Activated effector memory CD4-positive, alpha-beta T cell treated with anti-CD3 and anti-CD28 coated beads, Interleukin-2, amount 50 U/mL, for 16 hours (primary cell): ENCODE measurements around the gene ZNF423.
A peak's percentile ranks its signal among the peaks of the same experiment; 100 is the strongest.

Experiments used
- DNase-seq: peaks from one replicate; pipeline ENCODE4 v3.0.0-alpha.2; 2020

Gene ZNF423

GRCh38 chr16:49465661-49466528, 390.0 kb downstream of the ZNF423 start:
- DNase-seq: peak; percentile 37

- peak; percentile 61 for DNase-seq
Observed at GRCh38 chr16:49464877-49465504, 390.9 kb downstream of the ZNF423 start.

GRCh38 chr16:49464093-49464492, 391.8 kb downstream of the ZNF423 start:
- DNase-seq: peak; percentile 53

- DNase-seq: peak; percentile 80
Observed at GRCh38 chr16:49463529-49463928, 392.4 kb downstream of the ZNF423 start.

- DNase-seq: peak; percentile 64
Observed at GRCh38 chr16:49462989-49463371, 392.9 kb downstream of the ZNF423 start.

- no peak for DNase-seq
Observed at GRCh38 chr16:49462362-49462988, 393.4 kb downstream of the ZNF423 start.

GRCh38 chr16:49461517-49461951, 394.4 kb downstream of the ZNF423 start:
- peak; percentile 48 for DNase-seq

- no peak for DNase-seq
Observed at GRCh38 chr16:49460786-49461470, 395.0 kb downstream of the ZNF423 start.

- DNase-seq: peak; percentile 27
Observed at GRCh38 chr16:49459953-49460735, 395.8 kb downstream of the ZNF423 start.

- DNase-seq: peak; percentile 41
Observed at GRCh38 chr16:49458656-49459445, 397.1 kb downstream of the ZNF423 start.

- DNase-seq: peak; percentile 24
Observed at GRCh38 chr16:49458243-49458642, 397.7 kb downstream of the ZNF423 start.

- DNase-seq: peak; percentile 49
Observed at GRCh38 chr16:49457196-49457595, 398.7 kb downstream of the ZNF423 start.

GRCh38 chr16:49456763-49457162, 399.1 kb downstream of the ZNF423 start:
- peak; percentile 24 for DNase-seq

GRCh38 chr16:49455991-49456745, 399.7 kb downstream of the ZNF423 start:
- peak; percentile 42 for DNase-seq

GRCh38 chr16:49455181-49455990, 400.5 kb downstream of the ZNF423 start:
- DNase-seq: peak; percentile 38

- DNase-seq: peak; percentile 57
Observed at GRCh38 chr16:49454426-49455180, 401.3 kb downstream of the ZNF423 start.

- DNase-seq: peak; percentile 31
Observed at GRCh38 chr16:49453983-49454382, 401.9 kb downstream of the ZNF423 start.

- DNase-seq: peak; percentile 25
Observed at GRCh38 chr16:49453021-49453420, 402.9 kb downstream of the ZNF423 start.

GRCh38 chr16:49452578-49452977, 403.3 kb downstream of the ZNF423 start:
- peak; percentile 8 for DNase-seq
